Middle frontal gyrus (tissue), 1 donor: ENCODE measurements around the gene LYPLAL1.
"Not testable (repeated sequence)": the region's sequence is repeated elsewhere in the genome, so short reads cannot be mapped to it uniquely, and the experiment has no call there.

ENCODE experiments used
- DNase-seq: peaks from one replicate; pipeline ENCODE4 v3.0.0-alpha.2; 2015; ENCODE audit warnings: low spot score; ENCODE audit errors: extremely low spot score

Gene LYPLAL1

DNA sequence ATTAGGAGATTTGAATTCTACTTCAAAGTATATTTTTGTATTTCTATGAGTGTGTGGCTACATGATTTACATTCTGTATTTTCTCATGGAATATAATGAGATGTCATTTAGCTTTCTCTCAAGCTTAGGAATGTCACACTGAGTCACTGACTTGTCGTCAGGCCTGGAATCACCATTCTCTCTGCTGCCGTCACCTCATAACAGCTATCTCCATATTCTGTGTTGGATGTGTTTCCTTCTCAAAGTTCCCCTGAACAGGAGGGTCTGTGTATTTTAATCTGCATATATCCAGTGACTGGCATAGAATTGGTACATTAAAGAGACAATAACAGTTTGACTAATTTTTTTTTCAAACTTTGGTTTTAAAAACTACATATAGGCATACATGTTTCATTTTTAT lies 35.9 kb downstream of the LYPLAL1 start:
- DNase-seq, result no peak

DNA sequence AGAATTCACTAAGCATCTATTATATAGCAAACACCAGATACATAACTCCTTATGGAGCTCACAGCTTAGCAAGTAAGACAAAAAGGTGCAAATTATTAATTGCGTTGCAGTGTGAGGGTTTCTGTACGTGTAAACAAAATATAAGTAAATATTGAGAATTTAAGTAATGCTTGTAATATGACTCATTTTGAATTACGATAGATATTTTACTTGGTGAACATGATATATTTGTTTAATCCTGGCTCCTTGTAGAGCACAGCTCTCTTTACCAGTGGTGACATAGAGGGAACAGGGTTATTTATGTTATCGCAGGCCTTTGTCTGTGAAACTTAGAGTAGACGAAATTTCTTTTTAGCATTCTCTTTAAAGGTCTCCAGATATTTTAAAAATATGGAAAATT lies 36.4 kb downstream of the LYPLAL1 start:
- no peak for DNase-seq

DNA sequence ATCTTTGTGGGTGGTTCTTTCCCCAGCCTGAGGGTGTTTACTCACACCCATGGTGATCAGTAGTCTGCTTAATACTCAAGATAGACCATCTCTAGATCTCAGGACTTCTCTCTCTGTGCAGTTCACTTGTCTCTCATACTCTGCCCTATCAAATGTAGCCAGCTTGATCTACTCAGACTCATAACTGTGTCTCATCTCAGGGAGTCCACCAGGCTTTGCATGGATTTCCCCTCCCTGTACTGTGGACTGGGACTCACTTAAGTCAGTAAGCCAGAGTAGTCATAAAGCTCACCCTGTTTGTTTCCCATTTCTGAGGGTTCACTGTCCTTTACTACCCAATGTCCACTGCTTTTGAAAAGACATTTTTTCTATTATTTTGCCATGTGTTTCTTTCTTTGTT lies 41.8 kb downstream of the LYPLAL1 start:
- no peak for DNase-seq

DNA sequence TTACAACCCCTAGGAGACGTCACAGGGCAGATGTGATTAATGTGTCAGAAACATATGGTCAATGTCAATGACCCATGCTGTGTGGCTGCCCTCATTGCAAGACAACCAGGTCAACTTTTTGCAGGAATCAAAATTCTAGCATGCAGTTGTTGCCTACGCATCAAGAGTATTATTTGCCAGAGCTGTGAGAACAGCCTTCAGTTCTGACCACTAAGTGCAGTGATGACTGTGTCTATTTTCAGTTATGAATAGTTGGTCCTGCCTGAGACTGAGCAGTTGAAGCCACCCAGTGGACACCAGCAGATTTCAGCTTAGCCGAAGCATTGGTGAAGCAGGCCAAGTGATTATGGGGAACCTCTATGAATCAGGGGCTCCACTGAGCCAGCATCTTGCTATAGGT lies 47.3 kb downstream of the LYPLAL1 start:
- DNase-seq, result no peak

DNA sequence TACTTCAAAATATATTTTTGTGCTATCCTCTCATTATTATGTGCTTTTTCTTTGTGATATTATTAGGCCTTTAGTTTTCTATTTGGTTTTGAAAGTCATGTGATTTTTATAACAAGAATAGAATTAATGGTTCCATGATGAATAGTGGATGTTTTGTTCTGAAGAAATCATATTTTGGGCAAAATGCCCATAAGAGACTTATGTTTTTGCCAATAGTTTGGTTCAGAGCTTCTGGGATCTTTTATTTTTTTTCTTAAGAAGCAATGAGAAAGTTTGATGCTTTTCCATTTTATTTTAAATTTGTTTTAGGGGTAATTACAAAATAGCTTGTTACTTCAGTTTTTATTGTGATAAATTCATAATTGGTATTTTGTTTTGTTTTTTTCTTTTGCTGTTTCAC lies 49.8 kb downstream of the LYPLAL1 start:
- DNase-seq, result no peak

DNA sequence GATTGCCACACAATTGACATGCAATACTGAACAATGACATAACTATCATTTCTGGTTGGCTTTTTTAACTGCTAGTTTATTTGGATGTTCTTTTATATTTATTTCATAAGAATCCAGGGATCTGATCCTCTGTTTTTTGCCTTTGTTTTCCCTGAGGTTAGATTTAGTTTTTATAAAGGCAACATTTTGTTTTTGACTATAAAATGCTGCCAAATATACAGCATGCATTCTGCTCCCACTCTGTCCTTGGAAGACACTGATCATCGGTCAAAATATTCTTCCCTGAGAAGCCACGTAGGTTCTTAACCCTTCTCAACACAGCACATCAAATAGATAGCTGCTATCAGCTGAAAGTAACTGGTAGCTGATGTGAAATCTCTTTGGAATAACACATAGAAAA lies 52.5 kb downstream of the LYPLAL1 start:
- DNase-seq, result no peak

DNA sequence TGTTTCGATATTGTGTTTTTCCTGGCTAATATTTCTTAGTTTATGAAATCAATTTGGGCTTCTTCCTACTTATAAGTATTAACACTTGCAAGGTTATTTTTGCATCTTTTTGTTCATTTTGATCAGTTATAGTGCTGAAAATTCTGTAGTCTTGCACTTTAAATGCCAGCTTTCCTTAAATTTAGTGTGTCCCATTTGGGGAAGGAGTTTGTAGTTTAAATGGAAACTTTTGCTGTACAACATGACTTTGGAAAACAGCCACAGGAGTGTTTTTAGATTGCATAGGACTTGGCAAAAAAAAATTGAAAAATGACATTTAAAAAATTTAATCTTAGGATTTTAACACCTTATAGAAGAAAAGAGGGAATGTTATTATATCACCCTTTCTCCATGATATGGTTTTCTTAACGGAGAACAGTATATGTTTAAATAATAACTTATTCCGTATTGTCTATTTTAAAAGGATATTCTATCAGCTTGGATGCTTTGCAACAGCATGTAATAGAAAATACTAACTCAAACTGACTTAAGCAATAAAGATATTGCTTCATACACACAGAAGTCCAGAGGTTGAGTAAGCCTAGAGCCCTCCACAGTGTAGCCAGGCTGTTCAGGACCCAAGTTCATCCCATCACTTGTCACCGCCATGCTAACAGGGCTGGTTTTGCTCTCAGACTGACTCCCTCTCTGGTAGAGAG lies 53.8 kb downstream of the LYPLAL1 start:
- no peak for DNase-seq

DNA sequence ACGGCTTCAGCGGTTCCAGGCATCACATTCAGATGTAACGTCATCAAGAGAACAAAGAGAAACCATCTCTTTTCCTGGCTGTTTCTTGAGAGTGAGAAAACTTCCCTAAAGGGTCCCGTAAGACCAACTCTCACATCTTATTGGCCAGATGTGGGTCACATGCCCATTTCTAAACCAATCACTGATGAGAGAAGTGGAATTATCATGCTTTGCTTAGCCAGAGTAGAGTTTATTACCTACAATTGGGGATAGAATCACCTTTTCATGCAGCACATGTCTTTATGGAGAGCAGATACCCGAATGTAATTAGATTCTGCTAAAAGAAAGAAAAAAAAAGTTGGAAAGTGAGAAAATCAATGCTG lies 54.4 kb downstream of the LYPLAL1 start:
- no peak for DNase-seq

DNA sequence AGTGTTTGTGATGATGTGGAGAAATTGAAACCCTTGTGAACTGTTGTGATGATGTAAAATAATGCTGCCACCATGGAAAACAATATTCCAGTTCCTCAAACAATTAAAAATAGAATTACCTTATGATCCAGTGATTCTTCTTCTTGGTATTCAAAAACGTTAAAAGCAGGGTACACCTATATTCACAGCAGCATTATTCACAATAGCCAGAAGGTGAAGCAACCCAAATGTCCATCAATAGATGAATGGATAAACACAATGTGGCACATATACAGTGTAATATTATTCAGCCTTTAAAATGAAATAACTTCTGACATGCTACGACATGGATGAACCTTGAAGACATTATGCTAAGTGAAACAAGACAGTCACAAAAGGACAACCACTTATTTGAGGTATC lies 59.2 kb downstream of the LYPLAL1 start:
- no peak for DNase-seq

DNA sequence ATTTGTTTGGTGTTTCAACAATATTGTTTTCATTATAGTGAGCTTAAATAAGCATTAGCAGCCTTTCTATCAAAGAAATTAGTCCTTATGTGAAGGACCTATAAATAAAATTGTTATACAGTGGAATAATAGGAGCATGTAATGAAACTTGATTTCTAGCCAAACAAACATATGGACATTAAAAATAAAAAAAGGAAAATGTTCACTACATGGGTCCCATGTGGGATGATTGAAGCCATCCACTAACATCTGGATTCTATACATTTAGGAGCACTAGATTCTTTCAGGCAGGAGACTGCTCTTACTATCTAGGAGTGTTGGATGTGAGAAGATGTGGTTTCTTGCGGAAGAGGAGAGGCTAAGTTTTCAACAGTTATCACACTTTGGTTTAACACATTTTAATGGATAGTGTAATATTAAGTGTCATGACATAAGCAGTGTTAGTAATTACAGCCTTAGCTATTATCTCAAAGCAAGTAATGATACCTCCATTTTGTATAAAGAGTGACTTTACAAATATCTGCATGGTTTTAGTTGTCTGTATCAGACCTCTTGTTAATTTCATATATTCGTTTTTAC lies 62.3 kb downstream of the LYPLAL1 start:
- DNase-seq, result no peak

DNA sequence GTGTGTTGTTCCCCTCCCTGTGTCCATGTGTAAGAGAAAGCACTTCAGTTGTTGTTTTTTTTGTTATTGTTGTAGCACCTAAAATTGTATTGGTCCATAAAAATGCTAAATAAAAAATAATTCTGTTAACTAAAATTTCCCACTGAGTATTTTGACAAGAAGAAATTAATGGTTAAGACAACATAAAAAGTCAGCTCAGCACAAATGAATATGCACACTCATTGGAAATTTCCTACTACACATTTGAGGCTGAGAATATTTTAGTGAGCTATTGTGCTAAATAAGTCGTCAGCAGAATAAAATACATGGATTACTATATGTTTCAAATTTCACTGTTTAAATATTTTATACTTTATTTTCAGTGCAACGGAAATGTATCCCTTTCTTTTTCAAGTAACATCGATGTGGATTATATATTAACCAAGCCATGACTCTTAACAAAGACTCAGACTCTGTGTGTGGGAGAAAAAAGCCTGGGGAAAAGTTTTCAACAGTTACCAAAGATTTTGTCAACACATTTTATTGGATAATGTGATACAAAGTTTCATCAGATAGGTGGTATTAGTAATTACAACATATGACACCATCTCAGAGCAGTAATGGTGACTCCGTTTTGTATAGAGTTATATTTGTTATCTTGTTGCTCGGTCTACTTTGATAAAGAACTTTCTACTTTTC lies 63.4 kb downstream of the LYPLAL1 start:
- DNase-seq, result no peak

DNA sequence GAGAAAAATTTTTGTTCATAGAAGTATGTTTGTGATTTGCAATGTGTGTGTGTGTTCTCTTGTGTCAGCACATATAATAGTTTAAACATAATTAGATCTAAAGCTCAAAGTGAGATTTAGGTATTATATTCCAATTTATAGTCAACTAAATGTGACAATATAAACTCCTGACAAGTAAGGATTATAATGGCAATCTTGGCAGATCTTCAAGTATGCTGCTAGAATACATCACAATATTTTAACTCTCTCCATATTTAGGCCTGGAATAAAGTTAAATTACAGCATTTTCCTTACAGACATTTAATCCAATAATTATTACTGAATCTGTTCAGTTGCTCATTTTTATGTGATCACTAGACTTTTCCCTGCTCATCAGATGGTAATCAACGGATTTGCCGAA lies 65.8 kb downstream of the LYPLAL1 start:
- no peak for DNase-seq

DNA sequence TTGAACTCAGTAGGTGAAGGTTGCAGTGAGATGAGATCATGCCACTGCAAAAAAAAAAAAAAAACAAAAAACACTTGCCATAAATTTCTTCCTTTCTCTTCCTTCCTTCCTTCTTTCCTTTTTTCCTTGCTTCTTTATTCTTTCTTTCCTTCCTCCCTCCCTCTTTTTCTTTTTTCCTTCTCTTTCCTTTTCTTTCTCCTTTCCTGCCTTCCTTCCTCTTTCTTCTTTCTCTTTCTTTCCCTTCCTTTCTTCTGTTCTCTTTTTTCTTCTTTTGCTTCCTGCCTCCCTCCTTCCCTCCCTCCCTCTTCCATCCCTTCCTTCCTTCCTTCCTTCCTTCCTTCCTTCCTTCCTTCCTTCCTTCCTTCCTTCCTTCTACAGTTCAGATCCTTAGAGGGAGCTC lies 71.2 kb downstream of the LYPLAL1 start:
- DNase-seq, result no peak

DNA sequence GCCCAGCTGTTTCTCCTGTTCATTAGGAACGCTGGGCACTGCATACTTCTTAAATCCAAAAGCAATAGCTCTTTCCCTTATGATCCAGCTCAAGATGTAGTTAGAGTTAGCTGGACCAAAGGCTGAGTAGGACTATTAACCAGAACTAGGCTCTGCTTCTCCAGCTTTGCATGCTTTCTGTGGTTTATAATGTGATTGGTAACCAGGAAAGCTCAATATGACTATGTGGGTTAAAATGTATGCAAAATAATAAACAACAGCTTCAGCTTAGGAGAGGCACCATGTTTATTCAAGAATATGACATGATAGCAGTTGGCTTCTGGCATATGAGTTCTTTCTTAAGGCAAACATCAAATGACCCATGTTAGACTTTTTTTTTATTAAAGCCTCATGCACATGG lies 73.8 kb downstream of the LYPLAL1 start:
- no peak for DNase-seq

DNA sequence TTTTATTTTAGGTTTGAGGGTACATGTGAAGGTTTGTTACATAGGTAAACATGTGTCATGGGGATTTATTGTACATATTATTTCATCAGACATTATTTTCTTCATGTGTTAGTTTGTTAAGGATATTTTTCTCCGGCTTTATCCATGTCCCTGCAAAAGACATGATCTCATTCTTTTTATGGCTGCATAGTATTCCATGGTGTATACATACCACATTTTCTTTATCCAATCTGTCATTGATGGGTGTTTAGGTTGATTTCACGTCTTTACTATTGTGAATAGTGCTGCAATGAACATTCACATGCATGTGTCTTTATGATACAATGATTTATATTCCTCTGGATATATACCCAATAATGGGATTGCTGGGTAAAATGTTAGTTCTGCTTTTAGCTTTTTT lies 76.8 kb downstream of the LYPLAL1 start:
- DNase-seq, result not testable (repeated sequence)

DNA sequence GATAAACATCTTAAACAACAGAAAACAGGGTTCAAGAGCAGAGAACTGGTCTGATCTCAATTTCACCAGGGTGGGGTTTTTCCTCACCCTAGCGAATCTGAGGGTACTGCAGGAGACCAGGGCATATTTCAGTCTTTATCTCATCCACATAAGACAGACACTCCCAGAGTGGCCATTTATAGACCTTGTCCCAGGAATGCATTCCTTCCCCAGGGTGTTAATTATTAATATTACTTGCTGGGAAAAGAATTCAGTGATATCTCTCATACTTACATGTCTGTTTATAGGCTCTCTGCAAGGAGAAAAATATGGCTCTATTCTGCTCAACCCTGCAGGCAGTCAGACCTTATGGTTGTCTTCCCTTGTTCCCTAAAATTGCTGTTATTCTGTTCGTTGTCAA lies 84.1 kb downstream of the LYPLAL1 start:
- no peak for DNase-seq

DNA sequence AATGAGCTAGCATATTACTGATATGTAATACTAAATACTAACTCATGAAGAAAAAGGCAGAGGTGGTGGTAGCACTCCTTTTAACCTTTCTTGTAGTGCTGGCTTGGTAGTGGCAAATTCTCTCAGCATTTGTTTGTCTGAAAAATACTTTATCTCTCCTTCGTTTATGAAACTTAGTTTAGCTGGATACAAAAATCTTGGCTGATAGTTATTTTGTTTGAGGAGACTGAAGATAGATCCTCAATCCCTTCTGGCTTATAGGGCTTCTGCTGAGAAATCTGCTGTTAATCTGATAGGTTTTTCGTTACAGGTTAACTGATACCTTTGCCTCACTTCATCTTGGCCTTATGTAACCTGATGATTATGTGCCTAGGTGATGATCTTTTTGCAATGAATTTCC lies 87.8 kb downstream of the LYPLAL1 start:
- no peak for DNase-seq
